HEK293T (cell line): Measurements from ENCODE around the gene KCTD10.

Source experiments
- ARNT ChIP-seq: fragments of 450-650 bp; IDR thresholded peaks from 2 replicates; pipeline ENCODE4 v1.6.1; 2017; ENCODE audit warnings: mild to moderate bottlenecking
- BHLHE40 ChIP-seq: fragments of 450-650 bp; IDR thresholded peaks from 2 replicates; pipeline ENCODE4 v1.6.1; 2016; ENCODE audit warnings: mild to moderate bottlenecking, moderate library complexity, borderline replicate concordance
- CTBP1 ChIP-seq: fragments of 450-650 bp; IDR thresholded peaks from 2 replicates; pipeline ENCODE4 v1.6.1; 2016; ENCODE audit warnings: borderline replicate concordance
- ELF4 ChIP-seq: fragments of 450-650 bp; IDR thresholded peaks from 2 replicates; pipeline ENCODE4 v1.6.1; 2017; ENCODE audit warnings: antibody characterized with exemption
- FOXA1 ChIP-seq: fragments of 450-650 bp; IDR thresholded peaks from 2 replicates; pipeline ENCODE4 v1.6.1; 2016; ENCODE audit warnings: mild to moderate bottlenecking
- FOXM1 ChIP-seq: fragments of 450-650 bp; IDR thresholded peaks from 2 replicates; pipeline ENCODE4 v1.6.1; 2017; ENCODE audit warnings: mild to moderate bottlenecking, borderline replicate concordance
- HDGF ChIP-seq: fragments of 450-650 bp; IDR thresholded peaks from 2 replicates; pipeline ENCODE4 v1.6.1; 2017; ENCODE audit warnings: antibody characterized with exemption, borderline replicate concordance
- L3MBTL2 ChIP-seq: fragments of 450-650 bp; conservative IDR thresholded peaks from 2 replicates; pipeline ENCODE4 v1.6.1; 2016; ENCODE audit warnings: mild to moderate bottlenecking
- LEF1 ChIP-seq: fragments of 450-650 bp; IDR thresholded peaks from 2 replicates; pipeline ENCODE4 v1.6.1; 2017; ENCODE audit warnings: mild to moderate bottlenecking, borderline replicate concordance
- NFRKB ChIP-seq: fragments of 450-650 bp; IDR thresholded peaks from 2 replicates; pipeline ENCODE4 v1.6.1; 2016; ENCODE audit warnings: mild to moderate bottlenecking, moderate library complexity
- PKNOX1 ChIP-seq: fragments of 450-650 bp; IDR thresholded peaks from 2 replicates; pipeline ENCODE4 v1.6.1; 2016
- SP1 ChIP-seq: fragments of 450-650 bp; IDR thresholded peaks from 2 replicates; pipeline ENCODE4 v1.6.1; 2017
- TARDBP ChIP-seq: fragments of 450-650 bp; IDR thresholded peaks from 2 replicates; pipeline ENCODE4 v1.6.1; 2016
- ZNF384 ChIP-seq: fragments of 450-650 bp; IDR thresholded peaks from 2 replicates; pipeline ENCODE4 v1.6.1; 2016

DNA sequence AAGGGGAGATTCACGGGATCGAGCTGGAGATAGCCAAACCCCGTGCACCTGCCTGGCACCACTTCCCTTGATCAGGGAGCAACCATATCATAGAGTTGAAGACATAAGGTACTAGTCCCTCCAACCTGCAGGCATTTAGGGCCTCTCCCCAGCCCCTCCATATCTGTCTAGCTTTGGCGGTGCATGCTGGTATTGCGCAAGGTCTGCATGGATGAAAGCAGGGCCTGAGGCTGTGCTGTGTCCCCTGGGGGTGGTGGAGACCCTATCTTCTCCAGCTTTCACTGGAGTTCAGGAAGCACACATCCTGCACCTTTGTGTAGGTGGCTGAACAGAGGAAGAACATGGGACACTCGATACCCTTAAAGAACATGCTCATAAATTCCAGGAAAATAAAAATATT lies 46.9 kb downstream of the KCTD10 start:
- no peak for TF ChIP-seq ELF4
- TF ChIP-seq FOXM1, result no peak
- TF ChIP-seq HDGF, result no peak
- TF ChIP-seq FOXA1, result no peak
- no peak for TF ChIP-seq BHLHE40
- no peak for TF ChIP-seq NFRKB
- TF ChIP-seq L3MBTL2, result no peak
- no peak for TF ChIP-seq LEF1
- no peak for TF ChIP-seq ARNT
- no peak for TF ChIP-seq ZNF384
- TF ChIP-seq SP1, result no peak
- TF ChIP-seq TARDBP, result no peak
- TF ChIP-seq PKNOX1, result no peak
- TF ChIP-seq CTBP1, result no peak
